Natural killer cell (primary cell): Measurements from ENCODE around the gene TLCD2. TPM values are rescaled to one million over a fixed set of nuclear protein-coding genes. Genes with fewer than 3 reads are reported as not detected.
"Not testable (repeated sequence)": the region's sequence is repeated elsewhere in the genome, so short reads cannot be mapped to it uniquely, and the experiment has no call there.

Experiments
- ATAC-seq, 3 donors: fragments of 150-1000 bp in 2 of 3; fragments of 200-7000 bp in 1 of 3; cut with Tn5 transposase; 1 replicate in 1 of 3; 2 replicates in 2 of 3; pipeline ENCODE4 v1.10.0; 2021; ENCODE audit warnings: mild to moderate bottlenecking in 2 of 3, moderate library complexity in 2 of 3
- DNase-seq, 2 donors: peaks; one replicate each; pipeline versions ENCODE4 v3.0.0 to v3.0.0-alpha.2; 2013 to 2021; ENCODE audit warnings: mixed read lengths in 1 of 2
- H3K27ac ChIP-seq: one replicate; pipeline ENCODE4 v1.5.1; 2013; ENCODE audit warnings: mild to moderate bottlenecking, low read length
- H3K27me3 ChIP-seq: one replicate; pipeline ENCODE4 v1.6.1; 2013; ENCODE audit warnings: low read length; ENCODE audit not compliant: control insufficient read depth, insufficient read depth
- H3K36me3 ChIP-seq: one replicate; pipeline ENCODE4 v1.6.1; 2013; ENCODE audit warnings: low read length; ENCODE audit not compliant: control insufficient read depth, insufficient read depth
- H3K4me1 ChIP-seq: one replicate; pipeline ENCODE4 v1.6.1; 2013; ENCODE audit warnings: low read length; ENCODE audit not compliant: control insufficient read depth, insufficient read depth
- H3K4me3 ChIP-seq: one replicate; pipeline ENCODE4 v1.5.1; 2013; ENCODE audit warnings: low read length
- H3K9me3 ChIP-seq: one replicate; pipeline ENCODE4 v1.6.1; 2013; ENCODE audit warnings: low read length; ENCODE audit not compliant: control insufficient read depth, insufficient read depth
- H3K27ac Mint-ChIP-seq, 2 donors: one replicate each; pipeline ENCODE4 v1.8.0; 2022; ENCODE audit warnings: mild to moderate bottlenecking in 2 of 2, mixed read lengths in 2 of 2, moderate library complexity in 1 of 2
- H3K27me3 Mint-ChIP-seq, 2 donors: one replicate each; pipeline ENCODE4 v1.8.0; 2022; ENCODE audit warnings: low read depth in 2 of 2, mixed read lengths in 2 of 2
- H3K36me3 Mint-ChIP-seq: one replicate; pipeline ENCODE4 v1.8.0; 2022; ENCODE audit warnings: mixed read lengths
- H3K4me1 Mint-ChIP-seq, 2 donors: one replicate each; pipeline ENCODE4 v1.8.0; 2022; ENCODE audit warnings: mixed read lengths in 2 of 2
- H3K4me3 Mint-ChIP-seq: one replicate; pipeline ENCODE4 v1.8.0; 2022; ENCODE audit warnings: mild to moderate bottlenecking, moderate library complexity, mixed read lengths
- H3K9me3 Mint-ChIP-seq, 2 donors: one replicate each; pipeline ENCODE4 v1.8.0; 2022; ENCODE audit warnings: mixed read lengths in 2 of 2
- WGBS: methylation state at CpG from one replicate; pipeline ENCODE4 v1.1.7; 2013; ENCODE audit warnings: missing lambda C conversion rate; ENCODE audit not compliant: insufficient coverage; 5-methylcytosine and 5-hydroxymethylcytosine counted together
- intact Hi-C: fragments of 100-400 bp; cut with micrococcal nuclease; formaldehyde crosslinking; loops from one replicate; pipeline ENCODE4 v1.14.2; 2022
- total RNA-seq, 4 donors: library from RNA; stranded (reverse); fragments of 120-200 nt in 1 of 4; gene quantifications; one replicate each; pipeline versions ENCODE4 v1.2.3 to v1.2.4, GENCODE V29; 2013 to 2022
- TF ChIP-seq, protein P1 (sequence below): fragments of 200-600 bp; IDR thresholded peaks from one replicate; pipeline ENCODE4 v1.8.0; 2022; ENCODE audit warnings: antibody characterized with exemption

The TLCD2 gene
- total RNA-seq, 3 donors from 2014 or later (not counting 1 experiment from before 2014, with no cell fraction given): 0.18 to 0.28 (median 0.28) TPM

GRCh38 chr17:1743088-1743439, 32.9 kb upstream of the TLCD2 start:
- Mint-ChIP-seq H3K4me1 (peaks cover 0 to under 1% of the 10 kb centered on the region in 2 donors), H3K9me3 (no peaks in the 10 kb centered on the region), H3K27ac (no peak overlapping the region), H3K4me3 (no peak overlapping the region), H3K27me3 (no peaks in the 10 kb centered on the region), H3K36me3 (no peaks in the 10 kb centered on the region)
- no peaks in the 10 kb centered on the region for H3K27me3 ChIP-seq
- no peak overlapping the region for H3K27ac ChIP-seq
- DNase-seq (no peak), ATAC-seq (no peak)
- H3K4me3 ChIP-seq: no peak overlapping the region
- intact Hi-C loops: no loop called here
- H3K36me3 ChIP-seq: no peaks in the 10 kb centered on the region
- no peaks in the 10 kb centered on the region for H3K4me1 ChIP-seq
- TF ChIP-seq, protein P1, sequence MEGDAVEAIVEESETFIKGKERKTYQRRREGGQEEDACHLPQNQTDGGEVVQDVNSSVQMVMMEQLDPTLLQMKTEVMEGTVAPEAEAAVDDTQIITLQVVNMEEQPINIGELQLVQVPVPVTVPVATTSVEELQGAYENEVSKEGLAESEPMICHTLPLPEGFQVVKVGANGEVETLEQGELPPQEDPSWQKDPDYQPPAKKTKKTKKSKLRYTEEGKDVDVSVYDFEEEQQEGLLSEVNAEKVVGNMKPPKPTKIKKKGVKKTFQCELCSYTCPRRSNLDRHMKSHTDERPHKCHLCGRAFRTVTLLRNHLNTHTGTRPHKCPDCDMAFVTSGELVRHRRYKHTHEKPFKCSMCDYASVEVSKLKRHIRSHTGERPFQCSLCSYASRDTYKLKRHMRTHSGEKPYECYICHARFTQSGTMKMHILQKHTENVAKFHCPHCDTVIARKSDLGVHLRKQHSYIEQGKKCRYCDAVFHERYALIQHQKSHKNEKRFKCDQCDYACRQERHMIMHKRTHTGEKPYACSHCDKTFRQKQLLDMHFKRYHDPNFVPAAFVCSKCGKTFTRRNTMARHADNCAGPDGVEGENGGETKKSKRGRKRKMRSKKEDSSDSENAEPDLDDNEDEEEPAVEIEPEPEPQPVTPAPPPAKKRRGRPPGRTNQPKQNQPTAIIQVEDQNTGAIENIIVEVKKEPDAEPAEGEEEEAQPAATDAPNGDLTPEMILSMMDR: no peak
- no peaks in the 10 kb centered on the region for H3K9me3 ChIP-seq
- WGBS: 77% methylated on average over 2 of the region's 2 CpGs

GRCh38 chr17:1742371-1743087, 32.4 kb upstream of the TLCD2 start, which contains the start of gene SERPINF2:
SERPINF2 (plus strand) TSS chr17:1742871; CDS start chr17:1744996, 2,125 bp downstream.
- no peaks in the 10 kb centered on the region for H3K36me3 Mint-ChIP-seq

GRCh38 chr17:1741899-1742298, 31.7 kb upstream of the TLCD2 start:
- ATAC-seq, H3K27ac Mint-ChIP-seq, H3K9me3 Mint-ChIP-seq, H3K27me3 Mint-ChIP-seq, DNase-seq, intact Hi-C loops, H3K27ac ChIP-seq, H3K4me1 Mint-ChIP-seq, H3K4me1 ChIP-seq, H3K4me3 Mint-ChIP-seq, H3K27me3 ChIP-seq, H3K36me3 Mint-ChIP-seq, H3K4me3 ChIP-seq, H3K9me3 ChIP-seq, H3K36me3 ChIP-seq: not testable (repeated sequence)
- 80% methylated on average over 5 of the region's 7 CpGs for WGBS

More at GRCh38 chr17:1742371-1743087, 32.4 kb upstream of the TLCD2 start, which contains the start of gene SERPINF2:
- Histone ChIP-seq H3K9me3 (no peaks in the 10 kb centered on the region), H3K4me1 (no peaks in the 10 kb centered on the region), H3K27me3 (no peaks in the 10 kb centered on the region), H3K4me3 (no peak within 1 kb of the TSS), H3K36me3 (peaks cover 3% of the 10 kb centered on the region), H3K27ac (no peak within 1 kb of the TSS)
- TF ChIP-seq, protein P1: no peak
- no peak within 1 kb of the TSS for H3K4me3 Mint-ChIP-seq
- intact Hi-C loops: no loop called here
- H3K27ac Mint-ChIP-seq: no peak within 1 kb of the TSS
- 81% methylated on average over 10 of the region's 10 CpGs for WGBS
- H3K27me3 Mint-ChIP-seq: no peaks in the 10 kb centered on the region
- peaks cover 0 to 6% of the 10 kb centered on the region in 2 donors for H3K4me1 Mint-ChIP-seq
- ATAC-seq (no peak), DNase-seq (no peak)
- H3K9me3 Mint-ChIP-seq: no peaks in the 10 kb centered on the region

- no peak overlapping the region for H3K27ac Mint-ChIP-seq
- H3K4me3 Mint-ChIP-seq: no peak overlapping the region
- H3K27me3 ChIP-seq: no peaks in the 10 kb centered on the region
- DNase-seq (no peak), ATAC-seq (no peak)
- no peak overlapping the region for H3K4me3 ChIP-seq
- H3K36me3 ChIP-seq: peaks cover 21% of the 10 kb centered on the region
- peaks cover 0 to 12% of the 10 kb centered on the region in 2 donors for H3K4me1 Mint-ChIP-seq
- H3K27ac ChIP-seq: no peak overlapping the region
- intact Hi-C loops: no loop called here
- H3K4me1 ChIP-seq: no peaks in the 10 kb centered on the region
- WGBS: 96% methylated on average over 21 of the region's 21 CpGs
- no peaks in the 10 kb centered on the region for H3K9me3 Mint-ChIP-seq
- no peaks in the 10 kb centered on the region for H3K36me3 Mint-ChIP-seq
- no peaks in the 10 kb centered on the region for H3K9me3 ChIP-seq
- TF ChIP-seq, protein P1: no peak
- no peaks in the 10 kb centered on the region for H3K27me3 Mint-ChIP-seq
These were observed 27.5 kb upstream of the TLCD2 start for GRCh38 chr17:1737531-1738291.
